NCI-H128 (cell line): Measurements from ENCODE around the gene CATSPERD.
"Not testable (repeated sequence)": the region's sequence is repeated elsewhere in the genome, so short reads cannot be mapped to it uniquely, and the experiment has no call there.

Source experiments
- DNase-seq: peaks from one replicate; lab custom pipeline; 2025; ENCODE audit not compliant: unreplicated experiment; lab: John Stamatoyannopoulos, UW

CATSPERD gene

DNA sequence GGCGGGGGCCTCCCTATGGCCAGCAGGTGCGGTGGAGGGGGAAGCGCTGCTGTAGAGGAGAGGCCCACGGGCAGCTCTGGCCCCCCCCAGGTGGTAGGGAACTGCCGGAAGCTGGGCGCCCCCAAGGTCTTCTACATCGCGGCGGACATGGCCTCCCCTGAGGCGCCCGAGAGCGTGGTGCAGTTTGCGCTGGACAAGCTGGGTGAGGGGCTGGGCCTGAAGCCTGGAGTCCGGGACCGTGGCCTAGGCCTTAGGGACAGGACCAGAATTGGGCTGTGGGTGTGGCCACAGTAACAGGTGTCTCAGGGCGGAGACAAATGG, 34.2 kb upstream of the CATSPERD start:
- no peak for DNase-seq

DNA sequence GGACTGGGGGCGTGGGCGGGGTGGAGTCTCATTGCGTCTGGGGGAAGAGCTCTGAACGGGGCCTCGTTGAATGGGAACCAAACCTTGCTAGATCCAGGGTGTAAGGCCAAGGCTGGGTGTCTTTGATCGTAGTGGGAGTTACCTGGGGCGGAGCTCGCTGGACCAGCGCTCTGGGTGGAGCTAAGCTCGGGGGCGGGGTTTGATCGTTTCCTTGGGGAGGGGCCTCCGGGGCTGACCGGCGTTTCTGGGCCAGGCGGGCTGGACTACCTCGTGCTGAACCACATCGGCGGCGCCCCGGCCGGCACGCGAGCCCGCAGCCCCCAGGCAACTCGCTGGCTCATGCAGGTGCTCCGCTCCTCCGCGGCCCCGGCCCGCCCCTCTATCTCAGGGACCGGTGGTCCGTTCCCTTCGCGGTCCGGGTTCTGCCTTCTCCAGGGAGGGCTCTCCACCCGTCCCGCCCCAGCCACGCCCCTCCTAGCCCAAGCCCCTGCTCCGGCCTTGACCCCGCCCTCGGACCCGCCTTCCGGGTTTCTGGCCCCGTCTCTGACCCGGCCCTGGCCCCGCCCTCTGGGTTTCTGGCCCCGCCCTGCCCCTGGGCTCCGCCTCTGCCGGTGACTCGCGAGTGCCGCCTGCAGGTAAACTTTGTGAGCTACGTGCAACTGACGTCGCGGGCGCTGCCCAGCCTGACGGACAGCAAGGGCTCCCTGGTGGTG, 33.6 kb upstream of the CATSPERD start:
- peak; percentile 64 for DNase-seq

DNA sequence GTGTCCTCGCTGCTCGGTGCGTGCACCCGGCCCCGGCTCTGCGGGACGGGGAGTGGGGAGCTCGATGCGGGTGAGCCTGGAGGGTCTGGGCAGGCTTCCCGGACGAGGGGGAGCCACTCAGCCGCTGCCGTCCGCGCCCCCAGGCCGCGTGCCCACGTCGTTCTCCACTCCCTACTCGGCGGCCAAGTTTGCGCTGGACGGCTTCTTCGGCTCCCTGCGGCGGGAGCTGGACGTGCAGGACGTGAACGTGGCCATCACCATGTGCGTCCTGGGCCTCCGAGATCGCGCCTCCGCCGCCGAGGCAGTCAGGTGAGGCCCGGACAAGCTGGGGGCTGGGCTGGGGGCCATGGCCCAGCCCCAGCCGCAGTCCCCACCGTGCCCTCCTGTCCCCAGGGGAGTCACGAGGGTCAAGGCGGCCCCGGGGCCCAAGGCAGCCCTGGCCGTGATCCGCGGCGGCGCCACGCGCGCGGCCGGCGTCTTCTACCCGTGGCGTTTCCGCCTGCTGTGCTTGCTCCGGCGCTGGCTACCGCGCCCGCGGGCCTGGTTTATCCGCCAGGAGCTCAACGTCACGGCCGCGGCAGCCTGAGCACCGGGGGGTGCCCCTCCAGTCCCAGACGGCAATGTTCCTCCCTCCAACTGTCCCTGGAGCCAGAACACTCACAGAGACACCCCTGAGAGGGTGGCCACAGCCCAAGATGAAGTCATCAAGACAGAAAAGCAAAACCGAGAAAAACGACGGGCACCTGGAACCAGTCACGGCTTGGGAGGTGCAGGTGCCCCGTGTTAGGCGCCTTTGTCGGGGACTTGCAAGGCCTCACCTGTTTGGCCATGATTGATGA, 32.9 kb upstream of the CATSPERD start:
- DNase-seq = no peak

DNA sequence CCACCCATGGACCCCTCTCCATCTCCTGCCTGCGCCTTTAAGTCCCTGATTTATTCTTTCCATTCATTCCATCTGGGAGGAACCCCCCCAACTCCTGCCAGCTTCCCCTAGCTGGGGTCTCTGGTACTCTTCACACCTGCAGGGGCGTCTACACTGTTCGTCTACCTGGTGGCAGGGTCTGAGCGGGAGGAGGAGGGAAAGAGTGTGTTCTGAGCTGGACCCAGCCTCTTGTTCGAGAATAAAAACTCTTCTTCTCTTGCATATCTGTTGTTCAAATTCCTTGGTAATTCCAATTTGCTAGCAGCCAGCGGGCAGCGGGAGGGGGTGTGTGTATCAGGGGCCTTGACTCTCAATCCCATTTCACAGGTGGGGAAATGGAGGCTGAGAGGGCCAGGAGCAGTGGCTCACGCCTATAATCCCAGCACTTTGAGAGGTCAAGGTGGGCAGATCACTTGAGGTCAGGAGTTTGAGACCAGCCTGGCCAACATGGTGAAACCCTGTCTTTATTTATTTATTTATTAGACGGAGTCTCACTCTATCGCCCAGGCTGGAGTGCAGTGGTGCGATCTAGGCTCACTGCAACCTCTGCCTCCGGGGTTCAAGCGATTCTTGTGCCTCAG, 32.1 kb upstream of the CATSPERD start:
- not testable (repeated sequence) for DNase-seq

DNA sequence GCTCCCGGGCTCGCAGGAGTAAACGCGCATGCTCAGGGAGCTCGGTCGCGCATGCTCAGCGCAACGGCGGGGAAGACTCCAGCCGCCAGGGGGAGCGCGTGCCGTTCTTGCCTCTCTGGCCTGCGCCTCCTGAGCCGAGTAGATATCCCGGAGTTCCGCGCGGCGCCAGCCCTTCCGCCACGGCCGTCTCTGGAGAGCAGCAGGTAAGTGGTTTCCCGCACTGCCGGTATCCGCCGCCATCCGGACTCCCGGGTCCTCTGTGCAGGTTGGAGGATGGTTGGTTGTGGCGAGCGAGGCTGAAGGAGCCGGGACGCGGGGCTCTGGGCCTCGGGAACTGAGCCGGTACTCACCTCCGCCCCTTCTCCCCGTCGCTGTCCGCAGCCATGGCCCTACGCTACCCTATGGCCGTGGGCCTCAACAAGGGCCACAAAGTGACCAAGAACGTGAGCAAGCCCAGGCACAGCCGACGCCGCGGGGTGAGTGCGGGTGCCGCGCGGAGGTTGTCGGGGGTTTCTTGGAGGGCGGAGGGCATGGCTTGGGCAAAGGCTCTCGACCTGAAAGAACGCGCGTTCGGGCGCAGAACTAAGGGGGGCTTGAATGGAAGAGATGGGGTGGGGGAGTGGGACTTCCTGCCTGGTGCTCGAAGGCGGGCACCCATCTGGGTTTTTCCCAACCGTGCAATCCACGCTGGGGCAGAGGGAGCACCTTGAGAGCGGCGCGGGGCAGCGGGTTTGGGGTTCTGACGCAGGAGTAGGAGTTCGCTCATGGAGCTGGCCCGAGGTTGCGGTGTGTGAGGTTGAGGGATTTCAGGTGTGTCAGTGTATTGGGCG, 30.1 kb upstream of the CATSPERD start, which contains the start of gene RPL36:
TSS of gene RPL36 (plus strand) at position 171 of the 830 bp plus-strand sequence. CDS start at position 384, 213 bp downstream.
- DNase-seq = peak; percentile 94

DNA sequence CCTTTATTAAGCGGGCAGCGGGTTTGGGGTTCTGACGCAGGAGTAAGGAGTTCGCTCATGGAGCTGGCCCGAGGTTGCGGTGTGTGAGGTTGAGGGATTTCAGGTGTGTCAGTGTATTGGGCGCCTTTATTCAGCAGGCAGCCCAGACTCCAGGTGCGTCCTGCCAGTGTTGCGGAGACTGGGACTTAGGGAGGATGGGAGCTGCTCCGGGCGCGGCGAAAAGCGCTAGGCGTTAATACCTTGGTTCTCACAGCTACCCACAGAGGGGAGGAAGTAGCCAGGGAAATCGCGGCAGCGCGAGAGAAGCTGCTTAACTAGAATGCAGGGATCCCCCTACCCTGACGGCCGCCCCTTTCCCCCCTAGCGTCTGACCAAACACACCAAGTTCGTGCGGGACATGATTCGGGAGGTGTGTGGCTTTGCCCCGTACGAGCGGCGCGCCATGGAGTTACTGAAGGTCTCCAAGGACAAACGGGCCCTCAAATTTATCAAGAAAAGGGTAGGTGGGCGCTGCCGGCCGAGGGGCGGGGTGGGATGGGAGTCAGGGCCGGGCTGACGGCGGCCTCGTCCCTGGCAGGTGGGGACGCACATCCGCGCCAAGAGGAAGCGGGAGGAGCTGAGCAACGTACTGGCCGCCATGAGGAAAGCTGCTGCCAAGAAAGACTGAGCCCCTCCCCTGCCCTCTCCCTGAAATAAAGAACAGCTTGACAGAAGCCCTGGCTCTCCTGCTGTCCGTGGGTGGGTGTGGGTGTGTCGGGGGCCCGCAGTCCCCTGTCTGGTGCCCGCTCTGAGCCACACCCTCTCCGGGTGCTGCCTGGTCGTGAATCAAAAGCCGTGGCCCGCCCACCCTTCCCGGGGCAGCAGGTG, 29.2 kb upstream of the CATSPERD start:
- no peak for DNase-seq

DNA sequence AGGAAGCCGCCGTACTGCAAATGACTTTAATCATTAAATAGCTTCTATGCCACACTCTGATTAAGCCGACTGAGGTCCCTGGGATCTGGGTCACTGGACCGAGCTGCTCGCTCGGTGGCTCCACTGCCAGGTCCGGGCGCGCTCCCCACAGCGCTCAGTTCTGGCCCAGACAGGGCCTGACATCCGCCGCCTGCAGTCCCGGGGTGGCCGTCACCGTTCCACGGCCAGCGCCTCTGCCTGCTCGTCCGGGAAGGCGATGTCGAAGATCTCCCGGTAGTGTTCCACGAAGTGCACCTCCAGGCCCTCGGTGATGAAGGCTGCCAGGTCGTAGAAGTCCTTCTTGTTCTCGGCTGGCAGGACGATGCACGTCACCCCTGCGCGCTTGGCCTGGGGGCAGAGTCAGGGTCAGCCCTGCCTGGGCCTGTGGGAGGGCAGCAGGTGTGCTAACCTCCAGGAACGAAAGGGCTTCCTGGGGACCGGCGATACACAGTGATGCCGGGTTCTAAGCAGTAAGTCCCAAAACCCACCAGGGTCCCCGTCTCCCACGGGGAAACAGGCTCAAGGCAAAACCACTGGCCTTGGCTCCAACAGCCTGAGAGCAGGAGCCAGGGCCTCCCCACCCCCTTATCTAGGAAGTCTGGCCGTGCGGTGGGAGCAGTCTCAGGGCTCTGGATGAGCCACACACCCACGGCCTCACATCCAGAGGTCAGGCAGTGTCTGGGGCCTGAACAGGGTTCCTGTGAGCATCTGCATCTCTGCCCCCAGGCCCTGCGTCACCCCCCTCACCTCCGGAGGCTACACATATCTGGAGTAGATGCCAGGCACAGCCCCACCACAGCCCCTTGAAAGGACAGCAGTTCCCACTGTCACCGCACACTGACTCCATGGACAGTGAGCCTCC, 28.4 kb upstream of the CATSPERD start:
- no peak for DNase-seq

DNA sequence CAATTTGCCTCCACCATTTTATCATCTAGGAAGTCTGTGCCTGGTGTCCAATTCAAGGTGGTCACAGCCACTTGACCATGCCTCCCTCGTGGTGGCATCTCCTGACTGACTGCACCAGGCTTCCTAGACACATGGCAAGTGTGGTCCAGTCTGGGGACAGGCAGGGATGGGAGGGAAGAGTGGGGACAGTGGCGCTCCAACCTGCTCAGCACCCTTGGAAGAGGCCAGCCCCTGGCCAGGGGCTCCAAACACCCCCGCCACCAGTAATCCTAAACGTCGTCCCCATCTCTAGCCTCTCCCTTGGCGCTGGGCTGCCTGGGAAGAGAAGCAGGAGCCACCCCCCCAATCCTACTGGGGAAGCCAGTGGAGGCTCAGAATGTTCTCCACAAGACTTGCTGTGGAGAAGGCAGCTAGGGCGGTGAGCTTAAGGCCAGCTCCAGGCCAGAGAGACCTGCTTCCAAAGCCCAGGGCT, 27.7 kb upstream of the CATSPERD start:
- DNase-seq = no peak

DNA sequence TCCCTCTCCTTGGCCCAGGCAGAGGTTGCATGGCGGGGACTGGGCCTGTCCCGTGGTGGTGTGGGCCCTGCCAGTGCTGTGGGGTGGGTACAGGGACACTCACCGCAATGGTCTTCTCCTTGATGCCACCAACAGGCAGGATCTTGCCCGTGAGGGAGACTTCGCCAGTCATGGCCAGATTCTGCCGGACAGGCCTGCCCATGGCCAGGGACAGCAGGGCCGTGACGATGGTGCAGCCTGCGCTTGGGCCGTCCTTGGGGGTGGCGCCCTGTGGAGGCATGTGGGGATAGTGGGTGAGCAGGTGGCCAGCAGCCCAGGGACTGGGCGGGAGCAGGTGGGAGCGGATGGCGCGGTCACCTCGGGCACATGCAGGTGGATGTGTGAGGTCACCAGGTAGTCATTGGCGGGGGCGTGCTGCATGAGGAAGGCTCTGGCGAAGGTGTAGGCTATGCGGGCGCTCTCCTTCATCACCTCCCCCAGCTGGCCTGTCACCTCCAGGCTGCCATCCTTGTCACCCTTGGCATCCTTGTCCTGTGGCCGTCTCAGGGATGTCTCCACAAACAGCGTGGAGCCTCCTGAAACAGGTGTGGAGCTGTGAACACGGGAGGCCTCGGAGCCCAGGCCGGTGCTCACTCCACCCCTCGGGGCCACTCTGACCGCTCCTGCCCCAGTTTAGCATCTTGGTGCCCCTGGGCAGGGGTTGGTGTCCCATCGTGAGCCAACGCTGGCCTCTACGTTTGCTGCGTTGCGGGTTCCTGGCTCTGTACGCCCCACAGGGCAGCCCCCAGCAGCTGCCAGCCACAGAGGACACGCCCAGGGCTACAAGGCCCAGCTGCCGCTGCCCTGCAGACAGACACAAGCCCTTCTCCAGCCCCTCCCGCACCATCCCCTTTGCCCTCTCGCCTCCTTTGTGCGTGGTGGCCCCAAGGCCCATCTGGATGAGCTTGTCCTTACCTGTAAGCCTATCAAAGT, 27.0 kb upstream of the CATSPERD start:
- DNase-seq = no peak

DNA sequence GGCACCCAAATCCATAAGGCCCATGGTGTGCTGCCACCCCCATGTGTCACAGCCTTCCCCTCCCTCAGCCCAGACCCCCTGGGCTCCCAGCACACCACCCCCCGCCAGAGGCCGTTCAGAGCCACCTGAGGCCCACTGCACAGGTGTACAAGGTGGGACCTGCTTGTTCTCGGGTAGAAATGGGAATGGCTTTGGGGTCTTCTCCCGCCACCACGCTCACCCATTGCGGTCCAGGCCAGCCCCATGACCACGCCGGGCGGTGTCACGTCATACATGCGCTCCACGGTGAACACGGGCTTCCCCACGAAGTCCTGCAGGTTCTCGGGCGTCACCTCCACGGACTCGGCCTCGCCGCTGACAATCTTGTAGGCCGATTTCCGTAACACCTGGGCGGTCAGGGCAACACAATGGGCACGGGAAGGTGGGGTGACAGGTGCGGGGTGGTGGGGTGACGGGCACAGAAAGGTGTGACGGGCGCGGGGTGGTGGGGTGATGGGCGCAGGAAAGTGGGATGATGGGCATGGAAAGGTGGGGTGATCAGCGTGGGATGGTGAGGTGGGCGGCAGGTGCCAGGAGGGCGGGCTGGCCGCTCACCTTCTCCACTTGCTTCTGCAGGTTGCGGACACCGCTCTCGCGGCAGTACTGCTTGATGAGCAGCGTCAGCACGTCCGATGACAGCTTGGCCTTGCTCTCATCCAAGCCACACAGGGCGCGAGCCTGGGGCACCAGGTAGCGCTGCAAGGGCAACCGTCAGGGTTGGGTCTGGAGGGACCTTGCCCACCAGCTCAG, 26.1 kb upstream of the CATSPERD start:
- DNase-seq = no peak

DNA sequence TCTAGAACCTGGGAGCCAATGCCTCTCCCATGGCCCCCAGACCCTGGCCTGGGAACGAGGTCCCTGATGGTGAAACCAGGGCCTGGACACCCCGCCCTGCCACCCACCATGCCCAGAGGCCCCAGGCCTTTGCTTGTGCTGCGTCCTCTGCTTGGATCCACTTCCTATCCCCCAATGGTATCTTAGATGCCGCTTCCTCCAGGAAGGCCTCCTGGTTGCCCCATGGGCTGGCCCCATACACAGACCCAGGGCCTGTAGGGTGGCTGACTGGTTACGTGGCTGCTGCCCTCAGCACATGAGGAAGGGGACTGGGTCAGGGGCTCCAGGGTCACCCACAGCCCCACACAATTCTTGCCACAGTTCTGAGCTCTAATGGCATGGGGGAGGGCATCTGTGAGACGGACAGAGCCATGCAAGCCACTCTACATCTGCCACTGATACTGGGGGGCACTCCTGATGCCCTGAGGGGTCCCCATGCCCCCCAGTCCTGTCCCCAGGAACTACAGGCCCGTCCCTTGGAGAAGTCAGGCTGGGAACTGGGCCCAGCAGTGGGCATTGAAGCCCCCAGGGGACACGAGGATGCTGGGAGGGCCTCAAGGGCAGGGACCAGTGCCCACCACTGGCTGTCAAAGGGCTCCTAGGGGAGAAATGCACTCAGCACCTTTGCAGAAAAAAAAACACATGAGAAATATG, 25.3 kb upstream of the CATSPERD start:
- no peak for DNase-seq

DNA sequence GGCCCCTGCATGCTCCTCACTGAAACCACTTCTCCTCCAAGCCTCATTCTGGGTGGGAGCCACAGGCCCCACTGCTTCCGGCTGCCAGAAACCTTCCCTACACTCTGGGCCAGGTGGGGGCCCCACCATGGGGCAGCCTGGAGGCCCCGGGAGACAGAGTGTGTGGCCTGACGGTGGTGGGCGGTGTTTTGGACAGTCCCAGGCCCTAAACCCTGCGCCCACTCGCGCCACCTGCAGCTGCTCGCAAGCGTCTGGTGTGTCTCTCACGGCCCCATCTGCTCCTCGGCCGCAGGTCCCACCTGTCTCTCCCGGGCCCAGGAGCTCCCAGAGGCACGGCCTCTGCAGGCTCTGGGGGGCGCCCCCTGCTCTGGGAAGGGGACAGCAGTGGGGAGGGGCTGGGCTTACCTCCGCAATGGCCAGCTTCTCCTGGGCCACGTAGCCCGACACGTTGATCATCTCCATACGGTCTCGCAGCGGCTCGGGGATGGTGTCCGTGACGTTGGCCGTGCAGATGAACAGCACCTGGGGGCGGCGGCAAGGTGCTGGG, 24.7 kb upstream of the CATSPERD start:
- DNase-seq = no peak

DNA sequence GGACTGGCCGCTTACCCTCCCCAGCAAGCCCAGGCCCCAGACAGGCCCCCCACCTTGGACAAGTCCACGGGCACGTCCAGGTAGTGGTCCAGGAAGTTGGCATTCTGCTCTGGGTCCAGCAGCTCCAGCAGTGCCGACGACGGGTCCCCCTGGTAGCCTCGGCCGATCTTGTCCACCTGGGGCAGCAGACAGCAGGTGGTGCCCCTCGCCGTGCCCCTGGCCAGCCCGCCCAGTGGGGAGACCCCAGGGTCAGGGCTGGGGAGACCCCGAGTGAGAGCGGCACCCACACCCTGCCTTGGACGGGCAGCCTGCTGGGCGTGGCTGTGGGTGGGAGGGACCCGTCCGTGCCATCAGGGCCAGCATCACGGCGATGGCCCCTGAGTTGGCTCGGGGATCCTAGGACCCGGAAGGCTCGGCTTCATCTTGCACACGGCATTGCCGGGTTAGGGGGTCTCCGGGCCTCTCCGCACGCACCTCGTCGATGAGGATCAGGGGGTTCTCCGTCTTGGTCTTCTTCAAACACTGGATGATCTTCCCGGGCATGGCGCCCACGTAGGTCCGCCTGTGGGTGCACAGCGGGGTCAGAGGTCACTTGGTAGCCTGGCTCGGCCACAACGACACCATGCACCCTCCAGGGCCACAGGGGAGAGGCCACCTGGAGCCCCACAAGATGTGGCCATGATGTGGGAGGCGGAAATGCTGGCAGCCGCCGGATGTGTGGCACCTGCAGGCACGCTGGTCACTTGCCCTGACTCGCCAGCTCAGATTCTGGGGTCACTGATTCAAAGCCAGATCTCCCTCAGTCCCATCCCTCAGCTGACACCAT, 24.0 kb upstream of the CATSPERD start:
- no peak for DNase-seq

DNA sequence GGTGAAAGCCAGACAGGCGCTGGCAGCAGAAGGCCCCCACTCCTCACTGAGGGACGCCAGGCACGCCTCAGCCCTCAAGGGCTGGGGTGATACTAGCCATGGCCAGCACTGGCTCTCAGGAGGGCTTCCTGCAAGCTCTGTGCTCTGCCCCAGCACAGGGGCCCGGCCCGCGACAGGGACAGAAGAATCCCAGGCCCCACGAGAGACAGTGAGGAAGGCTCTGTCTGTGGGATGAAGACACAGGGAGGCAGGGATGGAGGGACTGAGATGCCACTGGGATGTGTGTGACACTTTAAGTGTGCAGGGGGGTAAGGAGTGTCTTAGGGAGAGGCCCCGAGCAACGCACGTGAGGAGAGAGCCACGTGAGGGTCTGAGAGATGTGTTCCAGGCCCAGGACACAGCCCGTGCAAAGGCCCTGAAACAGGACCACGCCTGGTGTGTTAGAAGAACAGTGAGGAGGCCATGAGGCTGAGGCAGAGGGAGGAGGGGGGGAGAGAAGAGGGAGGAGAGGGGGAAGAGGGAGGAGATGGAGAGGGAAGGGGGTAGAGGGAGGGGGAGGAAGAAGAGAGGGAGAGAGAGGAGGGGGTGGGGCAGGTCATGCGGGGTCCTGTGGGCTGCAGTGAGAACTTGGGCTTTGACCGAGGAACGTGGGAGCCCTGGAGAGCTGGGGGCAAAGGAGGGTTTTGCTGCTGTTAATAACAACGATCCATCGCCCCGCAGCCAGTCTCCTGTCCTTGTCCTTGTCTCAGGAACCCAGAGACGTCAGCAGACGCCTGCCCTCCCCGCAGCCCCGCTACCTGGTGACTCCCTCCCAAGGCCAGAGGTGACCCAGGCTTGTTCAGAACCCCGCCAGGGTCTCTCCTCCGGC, 23.2 kb upstream of the CATSPERD start:
- DNase-seq = no peak
